GM11168 (cell line): ENCODE measurements around the gene USP47.

Source experiments
- in situ Hi-C: fragments of 300-500 bp; cut with MboI; formaldehyde crosslinking; loops from one replicate; pipeline ENCODE4 v1.12.0; 2022; ENCODE audit warnings: low sequenced_read_pairs; ENCODE audit not compliant: unreplicated experiment

The USP47 gene

GRCh38 chr11:11860103-11860979 is 18.6 kb downstream of the USP47 start:
- in situ Hi-C loops: no loop called here

- in situ Hi-C loops: no loop called here
Observed at GRCh38 chr11:11862999-11863398, 21.2 kb downstream of the USP47 start.

- in situ Hi-C loops: no loop called here
Observed at GRCh38 chr11:11864332-11864731, 22.6 kb downstream of the USP47 start.

- in situ Hi-C loops: no loop called here
Observed at GRCh38 chr11:11864803-11865202, 23.0 kb downstream of the USP47 start.

- in situ Hi-C loops: no loop called here
Observed at GRCh38 chr11:11865449-11865848, 23.7 kb downstream of the USP47 start.

- in situ Hi-C loops: no loop called here
Observed at GRCh38 chr11:11866203-11866602, 24.4 kb downstream of the USP47 start.

GRCh38 chr11:11867720-11868119 is 25.9 kb downstream of the USP47 start:
- in situ Hi-C loops: no loop called here

GRCh38 chr11:11871991-11872401 is 30.2 kb downstream of the USP47 start:
- in situ Hi-C loops: no loop called here

- in situ Hi-C loops: no loop called here
Observed at GRCh38 chr11:11876458-11876857, 34.7 kb downstream of the USP47 start.

- in situ Hi-C loops: no loop called here
Observed at GRCh38 chr11:11880179-11880578, 38.4 kb downstream of the USP47 start.

GRCh38 chr11:11882539-11882938 is 40.8 kb downstream of the USP47 start:
- in situ Hi-C loops: no loop called here

- in situ Hi-C loops: no loop called here
Observed at GRCh38 chr11:11884351-11884750, 42.6 kb downstream of the USP47 start.

- in situ Hi-C loops: no loop called here
Observed at GRCh38 chr11:11884774-11885481, 43.2 kb downstream of the USP47 start.

GRCh38 chr11:11894486-11894885 is 52.7 kb downstream of the USP47 start:
- in situ Hi-C loops: no loop called here

GRCh38 chr11:11895672-11896071 is 53.9 kb downstream of the USP47 start:
- in situ Hi-C loops: no loop called here

- in situ Hi-C loops: no loop called here
Observed at GRCh38 chr11:11898648-11899047, 56.9 kb downstream of the USP47 start.

- in situ Hi-C loops: no loop called here
Observed at GRCh38 chr11:11899401-11899800, 57.6 kb downstream of the USP47 start.

GRCh38 chr11:11901929-11902328 is 60.2 kb downstream of the USP47 start:
- in situ Hi-C loops: no loop called here

GRCh38 chr11:11909727-11910126 is 68.0 kb downstream of the USP47 start:
- in situ Hi-C loops: no loop called here

GRCh38 chr11:11910541-11910940 is 68.8 kb downstream of the USP47 start:
- in situ Hi-C loops: no loop called here

GRCh38 chr11:11913395-11913794 is 71.6 kb downstream of the USP47 start:
- in situ Hi-C loops: no loop called here

GRCh38 chr11:11915625-11916024 is 73.9 kb downstream of the USP47 start:
- in situ Hi-C loops: no loop called here
